Immature natural killer cell (primary cell): ENCODE results near the gene OBP2A. TPM values are rescaled to one million over a fixed set of nuclear protein-coding genes. Genes with fewer than 3 reads are reported as not detected.

ENCODE experiments used
- DNase-seq, 3 donors: peaks; one replicate each; pipeline ENCODE4 v3.0.0; 2022; ENCODE audit warnings: mixed read lengths in 1 of 3
- H3K27ac Mint-ChIP-seq, 6 donors: one replicate each; pipeline ENCODE4 v1.8.0; 2020; ENCODE audit warnings: mixed read lengths in 6 of 6, mild to moderate bottlenecking in 5 of 6, inconsistent platforms in 4 of 6, moderate library complexity in 3 of 6
- H3K27me3 Mint-ChIP-seq, 3 donors: one replicate each; pipeline ENCODE4 v1.8.0; 2020 to 2021; ENCODE audit warnings: low read depth in 3 of 3, mild to moderate bottlenecking in 3 of 3, mixed read lengths in 3 of 3, moderate library complexity in 3 of 3, inconsistent platforms in 1 of 3
- H3K36me3 Mint-ChIP-seq, 3 donors: one replicate each; pipeline ENCODE4 v1.8.0; 2020; ENCODE audit warnings: mixed read lengths in 3 of 3, inconsistent platforms in 2 of 3, mild to moderate bottlenecking in 2 of 3
- H3K4me1 Mint-ChIP-seq, 2 donors: one replicate each; pipeline ENCODE4 v1.8.0; 2020; ENCODE audit warnings: inconsistent platforms in 2 of 2, mild to moderate bottlenecking in 2 of 2, mixed read lengths in 2 of 2, moderate library complexity in 1 of 2
- H3K4me3 Mint-ChIP-seq, 5 donors: one replicate each; pipeline ENCODE4 v1.8.0; 2020; ENCODE audit warnings: mild to moderate bottlenecking in 5 of 5, mixed read lengths in 5 of 5, inconsistent platforms in 3 of 5, moderate library complexity in 3 of 5
- H3K9me3 Mint-ChIP-seq, 6 donors: one replicate each; pipeline ENCODE4 v1.8.0; 2020; ENCODE audit warnings: mild to moderate bottlenecking in 6 of 6, mixed read lengths in 6 of 6, inconsistent platforms in 4 of 6, moderate library complexity in 3 of 6
- polyA plus RNA-seq, 3 donors: library from polyadenylated mRNA; unstranded; fragments of 300-500 nt; fragmentation: Illumina TruSeq; gene quantifications; one replicate each; pipeline ENCODE4 v1.2.3, GENCODE V29; 2021

OBP2A gene
- polyA plus RNA-seq, 3 donors from 2014 or later, result not detected

DNA sequence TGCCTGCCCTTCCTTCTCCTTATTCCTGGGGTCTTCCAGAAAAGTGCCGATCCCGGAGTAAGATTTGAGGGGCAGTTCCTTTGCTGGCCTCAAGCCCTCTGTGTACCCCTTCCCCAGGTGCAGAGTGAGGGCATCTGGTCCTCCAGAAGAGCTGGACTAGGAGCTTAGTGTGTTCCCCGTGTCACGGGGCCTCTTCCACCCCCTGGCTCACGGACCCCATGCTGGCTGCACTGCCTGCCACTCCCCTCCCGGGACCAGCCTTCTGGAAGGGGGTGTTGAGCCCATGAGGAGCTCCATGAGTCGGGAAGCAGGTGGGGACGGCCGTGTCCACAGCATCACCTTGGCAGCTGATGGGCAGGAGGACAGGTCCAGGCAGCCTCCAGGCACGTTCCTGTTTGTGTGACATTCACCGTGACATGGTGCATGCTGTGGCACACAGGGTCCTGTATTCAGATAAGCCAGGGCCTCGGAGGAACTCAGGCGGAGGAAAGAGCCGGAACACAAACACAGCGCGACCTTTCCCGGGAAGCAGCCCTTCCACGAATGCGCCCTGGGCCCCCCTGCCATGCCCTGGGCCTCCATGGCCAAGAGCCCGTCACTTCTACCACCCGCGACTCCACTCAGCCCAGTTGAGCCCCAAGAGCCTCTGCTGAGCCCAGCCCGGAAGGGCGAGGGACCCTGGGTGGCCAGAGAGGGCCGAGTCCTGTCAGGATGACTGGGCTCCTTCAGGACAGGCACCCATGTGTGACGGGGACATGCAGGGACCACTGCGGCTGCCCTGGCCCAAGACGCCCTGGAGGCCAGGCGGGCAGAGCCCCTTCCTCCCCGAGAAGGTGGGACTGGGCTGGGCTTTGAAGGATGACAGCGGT lies 30.6 kb upstream of the OBP2A start:
- no peak for DNase-seq
- no peaks in the 10 kb centered on the region for H3K9me3 Mint-ChIP-seq
- H3K27ac Mint-ChIP-seq, result no peak overlapping the region
- no peak overlapping the region for H3K4me3 Mint-ChIP-seq
- H3K4me1 Mint-ChIP-seq, result peaks cover 0 to 6% of the 10 kb centered on the region in 2 donors
- H3K27me3 Mint-ChIP-seq, result peaks cover 1 to 3% (median 3%) of the 10 kb centered on the region in 3 donors
- no peaks in the 10 kb centered on the region for H3K36me3 Mint-ChIP-seq

DNA sequence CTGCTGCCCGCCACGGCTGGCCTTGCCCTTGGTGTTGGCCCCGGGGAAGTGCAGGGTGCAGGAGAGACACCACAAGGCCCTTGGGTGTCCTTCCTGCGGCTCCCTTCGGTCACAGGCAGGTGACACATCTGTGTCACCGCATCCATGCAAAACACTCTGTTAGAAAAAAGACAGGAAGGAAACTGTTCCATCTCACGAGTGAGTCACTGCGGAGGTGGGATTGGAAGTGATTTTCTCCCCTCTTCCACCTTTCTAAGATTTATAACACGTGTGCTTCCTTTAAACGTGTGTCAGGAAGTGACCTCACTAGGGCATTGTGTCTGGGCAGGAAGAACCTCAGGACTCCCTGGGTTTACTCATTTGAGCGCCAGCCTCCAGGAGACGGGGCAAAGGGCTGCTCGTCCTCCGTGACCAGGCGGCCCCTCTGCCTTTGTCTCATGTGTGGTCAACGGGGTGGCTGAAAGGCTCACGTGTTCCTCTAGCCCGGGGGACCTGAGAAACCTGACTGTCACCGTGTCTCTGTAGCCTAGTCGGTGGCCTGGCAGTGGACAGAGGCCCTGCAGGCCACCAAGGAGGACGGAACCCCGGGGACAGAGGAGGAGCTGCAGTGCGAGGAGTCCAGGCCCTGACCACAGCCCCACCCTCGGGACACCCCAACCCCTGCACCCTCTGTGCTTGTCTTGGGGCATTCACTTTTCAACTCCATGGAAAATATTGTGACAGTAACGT lies 29.6 kb upstream of the OBP2A start:
- Mint-ChIP-seq H3K27me3 (peaks cover 1 to 3% (median 3%) of the 10 kb centered on the region in 3 donors), H3K36me3 (no peaks in the 10 kb centered on the region), H3K4me1 (peaks cover 0 to 2% of the 10 kb centered on the region in 2 donors), H3K27ac (no peak overlapping the region), H3K4me3 (no peak overlapping the region), H3K9me3 (no peaks in the 10 kb centered on the region)
- DNase-seq, result no peak

DNA sequence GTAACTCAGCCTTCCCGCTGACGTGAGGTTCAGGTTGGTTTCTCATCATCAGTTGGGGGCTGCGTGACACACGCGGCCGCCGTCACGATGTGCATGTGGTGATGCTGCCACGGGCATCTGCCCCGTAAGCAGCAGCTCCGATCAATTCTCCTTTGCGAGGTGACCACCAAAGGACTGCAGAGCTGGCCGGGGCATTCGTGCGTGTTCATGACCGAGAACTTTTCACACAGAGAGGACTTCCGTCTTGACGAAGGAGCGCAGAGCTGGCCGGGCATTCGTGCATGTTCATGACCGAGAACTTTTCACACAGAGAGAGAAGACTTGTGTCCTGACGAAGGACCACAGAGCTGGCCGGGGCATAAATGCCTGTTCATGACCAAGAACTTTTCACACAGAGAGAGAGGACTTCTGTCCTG lies 28.5 kb upstream of the OBP2A start:
- H3K4me3 Mint-ChIP-seq, result no peak overlapping the region
- no peak overlapping the region for H3K27ac Mint-ChIP-seq
- DNase-seq, result no peak
- no peaks in the 10 kb centered on the region for H3K4me1 Mint-ChIP-seq
- no peaks in the 10 kb centered on the region for H3K9me3 Mint-ChIP-seq
- H3K27me3 Mint-ChIP-seq, result peaks cover 1 to 3% (median 3%) of the 10 kb centered on the region in 3 donors
- no peaks in the 10 kb centered on the region for H3K36me3 Mint-ChIP-seq

DNA sequence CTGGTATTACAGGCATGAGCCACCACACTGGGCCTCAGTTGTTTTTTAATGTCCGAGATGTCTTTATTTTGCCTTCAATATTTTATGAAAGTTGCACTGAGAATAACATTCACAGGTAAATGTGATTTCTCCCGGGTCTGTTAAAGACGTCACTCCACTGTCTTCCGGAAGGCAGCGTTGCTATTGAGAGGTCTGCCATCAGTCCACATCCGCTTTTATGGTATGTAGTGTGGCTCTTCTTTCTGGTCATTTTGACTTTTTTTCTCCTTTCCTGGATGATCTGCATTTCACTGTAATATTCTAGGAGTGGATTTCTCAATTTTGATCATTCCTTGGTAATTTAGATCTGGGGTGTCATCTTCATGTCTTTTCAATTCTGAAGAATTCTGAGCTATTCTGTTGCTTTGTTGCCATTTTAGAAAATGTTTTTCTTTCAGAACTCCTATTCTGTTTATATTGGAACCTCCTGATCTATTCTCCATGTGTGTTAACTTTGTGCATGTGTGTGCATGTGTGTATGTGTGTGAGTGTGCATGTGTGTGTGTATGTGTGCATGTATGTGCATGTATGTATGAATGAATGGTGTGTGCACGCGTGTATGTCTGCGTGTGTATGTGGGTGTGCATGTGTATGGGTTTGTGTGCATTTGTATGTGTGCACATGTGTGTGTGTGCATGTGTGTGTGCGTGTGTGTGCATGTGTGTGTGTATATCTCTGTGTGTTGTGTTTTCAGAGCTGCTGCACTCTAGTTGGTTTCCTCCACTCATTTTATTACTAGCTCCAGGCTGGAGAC lies 26.6 kb upstream of the OBP2A start:
- Mint-ChIP-seq H3K4me1 (no peaks in the 10 kb centered on the region), H3K27me3 (peaks cover 0 to 3% (median 0%) of the 10 kb centered on the region in 3 donors), H3K4me3 (no peak overlapping the region), H3K36me3 (no peaks in the 10 kb centered on the region), H3K27ac (no peak overlapping the region), H3K9me3 (no peaks in the 10 kb centered on the region)
- DNase-seq, result no peak

DNA sequence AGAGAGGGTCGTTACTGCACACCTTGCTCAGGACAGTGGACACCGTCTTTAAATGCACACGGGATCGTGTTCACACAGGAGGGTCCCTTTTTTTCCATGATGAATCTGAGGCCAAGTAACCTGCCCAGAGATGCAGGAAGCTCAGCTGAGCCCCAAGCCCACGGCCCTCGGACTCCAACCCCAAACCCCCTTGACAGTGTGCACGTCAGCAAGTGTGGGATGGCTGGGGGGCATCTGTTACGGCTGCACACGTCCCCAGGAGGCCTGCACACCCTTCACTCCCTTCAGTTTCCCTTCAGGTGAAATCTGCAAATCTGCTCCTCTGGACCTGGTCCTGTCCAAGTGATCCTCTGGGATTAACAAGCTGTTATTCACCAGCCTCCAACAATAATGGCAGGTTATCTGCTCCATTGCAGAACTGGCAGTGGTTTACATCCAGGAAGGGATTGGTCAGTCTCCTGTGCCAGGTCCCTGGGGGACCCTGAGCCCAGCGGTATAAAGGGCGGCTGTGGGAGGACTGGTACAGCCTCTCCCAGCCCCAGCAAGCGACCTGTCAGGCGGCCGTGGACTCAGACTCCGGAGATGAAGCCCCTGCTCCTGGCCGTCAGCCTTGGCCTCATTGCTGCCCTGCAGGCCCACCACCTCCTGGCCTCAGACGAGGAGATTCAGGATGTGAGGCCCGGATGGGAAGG lies 24.9 kb upstream of the OBP2A start, which contains the start of gene LCN1:
TSS of gene LCN1 (plus strand) at position 525 of the 692 bp plus-strand sequence. CDS start at position 583, 58 bp downstream.
- Mint-ChIP-seq H3K4me3 (no peak within 1 kb of the TSS), H3K4me1 (no peaks in the 10 kb centered on the region)

DNA sequence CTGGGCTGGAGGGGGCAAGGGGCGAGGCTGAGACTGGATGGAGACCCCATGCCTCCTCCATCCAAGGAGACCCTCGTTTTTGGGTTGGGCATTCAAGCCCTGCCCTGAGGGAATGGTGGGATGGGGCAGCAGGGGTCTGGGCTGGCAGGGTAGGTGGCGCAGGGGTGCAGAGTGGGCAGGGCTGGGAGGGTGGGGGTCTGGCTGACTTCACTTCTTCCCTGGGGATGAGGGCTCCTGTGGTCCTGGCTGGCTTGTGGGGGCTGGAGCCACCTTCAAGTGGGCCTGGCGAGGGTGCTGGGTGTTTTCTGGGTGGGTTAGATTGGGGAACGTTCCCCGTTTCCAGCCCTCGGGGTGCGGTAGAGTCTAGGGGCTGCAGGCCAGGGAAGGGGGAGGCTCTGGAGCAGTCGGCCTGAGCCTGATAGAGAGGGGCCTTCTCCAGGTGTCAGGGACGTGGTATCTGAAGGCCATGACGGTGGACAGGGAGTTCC lies 24.3 kb upstream of the OBP2A start:
- Mint-ChIP-seq H3K27me3 (peaks cover 0 to 3% (median 0%) of the 10 kb centered on the region in 3 donors), H3K9me3 (no peaks in the 10 kb centered on the region), H3K4me1 (no peaks in the 10 kb centered on the region), H3K27ac (no peak overlapping the region), H3K36me3 (no peaks in the 10 kb centered on the region), H3K4me3 (no peak overlapping the region)
- DNase-seq, result no peak

More for the DNA sequence above, 24.9 kb upstream of the OBP2A start, which contains the start of gene LCN1:
- no peak for DNase-seq
- Mint-ChIP-seq H3K9me3 (no peaks in the 10 kb centered on the region), H3K27me3 (peaks cover 0 to 3% (median 0%) of the 10 kb centered on the region in 3 donors), H3K27ac (no peak within 1 kb of the TSS), H3K36me3 (no peaks in the 10 kb centered on the region)

DNA sequence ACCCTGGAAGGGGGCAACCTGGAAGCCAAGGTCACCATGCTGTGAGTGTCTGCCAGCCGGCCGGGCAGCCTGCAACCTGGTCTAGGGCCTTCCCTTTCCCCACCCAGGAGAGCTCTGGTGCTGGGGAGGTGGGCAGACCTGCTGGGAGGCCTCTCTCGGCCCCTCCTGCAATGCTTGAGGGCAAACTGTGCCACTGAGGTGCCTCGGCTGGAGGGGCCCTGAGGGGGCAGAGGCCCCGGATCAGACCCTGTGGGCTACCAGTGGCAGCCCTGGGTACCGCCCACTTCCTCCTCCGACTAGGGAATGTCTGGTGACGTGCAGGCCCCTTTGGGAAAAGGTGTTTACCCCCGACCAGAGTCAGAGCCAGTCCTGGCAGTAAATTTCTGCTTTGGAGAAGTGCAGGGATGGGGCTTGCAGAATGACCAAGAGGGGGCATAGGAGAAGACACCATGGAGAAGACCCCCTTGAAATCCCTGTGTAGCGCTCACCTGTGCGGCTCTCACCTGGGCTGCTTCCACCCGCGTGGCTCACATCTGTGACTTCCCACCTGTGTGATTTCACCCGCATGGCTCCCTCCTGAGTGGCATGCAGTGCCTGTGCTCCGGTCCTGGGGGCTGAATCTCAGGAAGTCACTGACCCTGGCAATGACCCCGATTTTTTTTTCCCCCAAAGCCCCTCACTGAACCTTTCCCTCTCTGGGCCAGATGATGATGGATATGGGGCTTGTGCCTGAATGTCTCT lies 23.6 kb upstream of the OBP2A start:
- Mint-ChIP-seq H3K4me1 (no peaks in the 10 kb centered on the region), H3K27ac (no peak overlapping the region)

DNA sequence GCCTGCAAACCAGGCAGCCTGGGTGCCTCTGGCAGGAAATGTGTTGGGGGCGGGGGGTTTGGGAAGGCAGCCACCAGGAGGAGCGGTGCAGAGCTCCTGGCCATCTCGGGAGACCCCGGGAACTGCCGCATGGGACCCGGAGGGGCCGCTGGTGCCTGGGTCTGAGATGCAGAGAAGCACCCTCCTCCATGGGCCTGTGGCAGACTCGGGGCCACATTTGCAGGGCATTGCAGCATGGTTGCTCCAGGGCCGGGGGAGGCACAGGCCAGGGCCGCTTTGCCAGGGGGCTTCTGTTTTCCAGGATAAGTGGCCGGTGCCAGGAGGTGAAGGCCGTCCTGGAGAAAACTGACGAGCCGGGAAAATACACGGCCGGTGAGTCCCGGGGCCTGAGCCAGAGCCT lies 23.0 kb upstream of the OBP2A start:
- no peaks in the 10 kb centered on the region for H3K4me1 Mint-ChIP-seq
- H3K9me3 Mint-ChIP-seq, result no peaks in the 10 kb centered on the region
- H3K27ac Mint-ChIP-seq, result no peak overlapping the region
- no peaks in the 10 kb centered on the region for H3K36me3 Mint-ChIP-seq
- peaks cover 0 to 3% (median 0%) of the 10 kb centered on the region in 3 donors for H3K27me3 Mint-ChIP-seq
- H3K4me3 Mint-ChIP-seq, result no peak overlapping the region
- DNase-seq, result no peak

More for the DNA sequence above, 23.6 kb upstream of the OBP2A start:
- H3K4me3 Mint-ChIP-seq, result no peak overlapping the region
- no peaks in the 10 kb centered on the region for H3K36me3 Mint-ChIP-seq
- H3K9me3 Mint-ChIP-seq, result no peaks in the 10 kb centered on the region
- no peak for DNase-seq
- peaks cover 0 to 3% (median 0%) of the 10 kb centered on the region in 3 donors for H3K27me3 Mint-ChIP-seq

DNA sequence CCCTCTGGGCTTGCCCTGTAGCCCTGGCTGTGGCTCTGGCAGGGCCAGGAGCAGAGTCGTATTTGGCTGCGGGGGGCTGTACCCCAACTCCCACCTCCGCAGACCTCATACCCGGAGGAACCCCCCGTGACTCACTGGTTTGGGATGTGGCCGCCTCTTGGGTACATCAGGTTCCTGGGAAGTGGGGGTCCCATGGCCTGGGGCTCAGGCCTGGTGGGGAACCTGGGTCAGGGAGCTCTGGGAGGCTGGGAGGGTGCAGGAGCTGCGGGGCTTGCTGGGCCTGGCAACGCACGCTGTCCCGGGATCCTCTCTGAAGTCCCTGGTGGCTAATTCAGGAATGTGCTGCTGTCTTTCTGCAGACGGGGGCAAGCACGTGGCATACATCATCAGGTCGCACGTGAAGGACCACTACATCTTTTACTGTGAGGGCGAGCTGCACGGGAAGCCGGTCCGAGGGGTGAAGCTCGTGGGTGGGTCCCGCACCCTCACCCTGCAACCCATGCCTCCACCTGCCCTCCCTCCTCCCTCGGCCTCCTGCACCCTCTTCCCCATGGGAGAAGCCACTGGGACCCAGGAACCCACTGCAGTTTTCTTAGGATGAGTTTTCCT lies 22.3 kb upstream of the OBP2A start:
- no peak for DNase-seq
- no peak overlapping the region for H3K27ac Mint-ChIP-seq
- no peak overlapping the region for H3K4me3 Mint-ChIP-seq
- H3K36me3 Mint-ChIP-seq, result no peaks in the 10 kb centered on the region
- no peaks in the 10 kb centered on the region for H3K9me3 Mint-ChIP-seq
- no peaks in the 10 kb centered on the region for H3K4me1 Mint-ChIP-seq
- no peaks in the 10 kb centered on the region for H3K27me3 Mint-ChIP-seq

DNA sequence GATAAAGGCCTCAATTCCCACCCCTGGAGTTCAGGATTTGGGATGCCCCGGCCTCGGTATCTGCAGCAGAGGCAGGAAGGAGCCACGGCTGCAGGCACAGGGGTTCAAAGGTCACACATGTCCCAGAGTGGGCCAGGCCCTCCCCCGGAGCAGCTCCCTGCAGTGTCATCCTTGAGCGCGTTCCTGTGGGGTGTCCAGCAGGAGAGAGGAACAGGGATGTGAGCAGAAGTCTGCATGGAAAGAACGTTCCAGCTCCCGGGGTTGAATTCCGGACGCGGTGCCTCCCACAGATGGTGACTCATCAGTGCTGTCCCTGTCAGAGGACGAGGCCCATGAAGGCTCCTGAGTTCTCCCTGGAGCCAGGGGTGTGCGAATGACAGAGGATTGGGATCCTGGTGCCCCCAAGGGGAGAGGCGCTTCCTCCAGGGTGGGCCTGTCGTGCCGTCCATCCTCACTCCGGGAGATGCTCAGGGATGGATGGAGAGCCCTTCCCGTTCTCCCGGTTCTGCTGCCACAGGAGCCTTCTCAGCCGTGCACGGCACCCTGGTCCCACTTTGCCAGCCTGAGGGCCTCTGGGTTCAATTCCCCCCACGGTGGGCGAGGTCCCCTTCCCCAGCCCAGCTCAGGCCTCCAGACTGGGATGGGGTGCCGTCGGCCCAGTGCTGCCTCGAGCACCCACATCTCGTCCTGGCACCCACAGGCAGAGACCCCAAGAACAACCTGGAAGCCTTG lies 21.6 kb upstream of the OBP2A start:
- Mint-ChIP-seq H3K27me3 (no peaks in the 10 kb centered on the region), H3K4me1 (no peaks in the 10 kb centered on the region), H3K36me3 (no peaks in the 10 kb centered on the region), H3K27ac (no peak overlapping the region), H3K9me3 (no peaks in the 10 kb centered on the region), H3K4me3 (no peak overlapping the region)
- DNase-seq, result no peak

DNA sequence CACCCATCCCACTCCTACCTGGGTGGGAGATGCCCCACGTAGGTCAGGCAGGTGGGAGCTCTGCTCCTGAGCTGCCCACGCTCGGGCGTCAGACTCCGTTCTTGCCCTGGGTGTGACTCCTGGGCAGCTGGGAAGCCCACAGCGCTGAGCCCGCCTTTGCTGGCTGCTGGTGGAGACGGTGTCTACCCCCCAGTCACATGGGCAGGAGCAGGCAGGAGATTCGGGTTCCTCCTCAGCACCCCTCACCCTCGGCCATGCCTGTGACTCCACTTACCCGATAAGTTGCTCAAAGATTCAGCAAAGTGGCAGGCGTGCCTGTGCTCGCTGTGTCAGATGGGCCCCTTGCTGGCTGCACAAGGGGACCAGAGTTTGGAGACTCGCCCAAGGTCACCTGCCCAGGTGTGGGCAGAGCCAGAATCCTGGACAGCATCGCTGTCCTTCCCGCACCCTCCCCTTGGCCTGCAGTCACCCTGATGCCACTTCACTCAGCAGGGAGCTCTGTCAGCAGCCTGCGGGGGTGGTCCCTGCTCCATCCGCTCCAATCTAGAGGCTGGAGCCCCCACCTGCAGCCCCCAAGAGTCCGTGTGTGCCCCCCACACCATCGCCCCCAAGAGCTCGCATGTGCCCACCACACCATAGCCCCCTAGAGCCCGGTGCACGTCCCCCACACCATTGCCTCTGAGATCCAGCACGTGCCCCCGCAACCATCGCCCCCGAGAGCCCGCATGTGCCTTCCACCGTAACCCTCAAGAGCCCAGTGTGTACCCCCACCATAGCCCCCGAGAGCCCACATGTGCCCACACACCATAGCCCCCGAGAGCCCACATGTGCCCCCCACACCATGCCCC lies 20.5 kb upstream of the OBP2A start:
- Mint-ChIP-seq H3K9me3 (peaks cover 0 to 1% (median 0%) of the 10 kb centered on the region in 6 donors), H3K4me3 (no peak overlapping the region), H3K27ac (no peak overlapping the region), H3K27me3 (no peaks in the 10 kb centered on the region), H3K36me3 (no peaks in the 10 kb centered on the region), H3K4me1 (no peaks in the 10 kb centered on the region)
- DNase-seq, result no peak
